ENCODE results near the gene MYH7B. TPM values are rescaled to one million over a fixed set of nuclear protein-coding genes. Genes with fewer than 3 reads are reported as not detected.

MYH7B gene
- total RNA-seq, 1 donor from 2014 or later: 1.4 TPM

- no peak for DNase-seq (ENCODE audit: low spot score)
Observed at GRCh38 chr20:34977365-34978091, 21.9 kb downstream of the MYH7B start.

GRCh38 chr20:34978092-34978744 is 22.6 kb downstream of the MYH7B start:
- no peak for DNase-seq (ENCODE audit: low spot score)

GRCh38 chr20:34979366-34980153 is 23.9 kb downstream of the MYH7B start:
- no peak for DNase-seq (ENCODE audit: low spot score)

- no peak for DNase-seq (ENCODE audit: low spot score)
Observed at GRCh38 chr20:34980543-34981233, 25.0 kb downstream of the MYH7B start.

- DNase-seq (ENCODE audit: low spot score): no peak
Observed at GRCh38 chr20:34982270-34983088, 26.8 kb downstream of the MYH7B start.

GRCh38 chr20:34983089-34983820 is 27.6 kb downstream of the MYH7B start:
- DNase-seq (ENCODE audit: low spot score): no peak

- DNase-seq (ENCODE audit: low spot score): no peak
Observed at GRCh38 chr20:34983995-34984735, 28.5 kb downstream of the MYH7B start.

GRCh38 chr20:34984756-34985261 is 29.1 kb downstream of the MYH7B start:
- DNase-seq (ENCODE audit: low spot score): no peak

- DNase-seq (ENCODE audit: low spot score): no peak
Observed at GRCh38 chr20:34985461-34986310, 30.0 kb downstream of the MYH7B start.

GRCh38 chr20:34986311-34987287 is 30.9 kb downstream of the MYH7B start:
- no peak for DNase-seq (ENCODE audit: low spot score)

- no peak for DNase-seq (ENCODE audit: low spot score)
Observed at GRCh38 chr20:34987288-34988190, 31.9 kb downstream of the MYH7B start.

- DNase-seq (ENCODE audit: low spot score): no peak
Observed at GRCh38 chr20:34988191-34988540, 32.5 kb downstream of the MYH7B start.

GRCh38 chr20:34989118-34989517 is 33.5 kb downstream of the MYH7B start:
- DNase-seq (ENCODE audit: low spot score): no peak

- no peak for DNase-seq (ENCODE audit: low spot score)
Observed at GRCh38 chr20:34989670-34990069, 34.0 kb downstream of the MYH7B start.

GRCh38 chr20:34990231-34990630 is 34.6 kb downstream of the MYH7B start:
- DNase-seq (ENCODE audit: low spot score): no peak

- DNase-seq (ENCODE audit: low spot score): no peak
Observed at GRCh38 chr20:34990661-34991214, 35.1 kb downstream of the MYH7B start.

Measured in mucosa of gallbladder (tissue), 1 donor.